Fibroblast of skin of left quadriceps (primary cell): ENCODE measurements around the gene LMO2.
A peak's percentile ranks its signal among the peaks of the same experiment; 100 is the strongest.
"Not testable (repeated sequence)": the region's sequence is repeated elsewhere in the genome, so short reads cannot be mapped to it uniquely, and the experiment has no call there.

Source experiments
- DNase-seq, 2 experiments: peaks; one replicate each; pipeline ENCODE4 v3.0.0-alpha.2; 2013; ENCODE audit warnings: low read depth in 2 of 2

Gene LMO2

DNA sequence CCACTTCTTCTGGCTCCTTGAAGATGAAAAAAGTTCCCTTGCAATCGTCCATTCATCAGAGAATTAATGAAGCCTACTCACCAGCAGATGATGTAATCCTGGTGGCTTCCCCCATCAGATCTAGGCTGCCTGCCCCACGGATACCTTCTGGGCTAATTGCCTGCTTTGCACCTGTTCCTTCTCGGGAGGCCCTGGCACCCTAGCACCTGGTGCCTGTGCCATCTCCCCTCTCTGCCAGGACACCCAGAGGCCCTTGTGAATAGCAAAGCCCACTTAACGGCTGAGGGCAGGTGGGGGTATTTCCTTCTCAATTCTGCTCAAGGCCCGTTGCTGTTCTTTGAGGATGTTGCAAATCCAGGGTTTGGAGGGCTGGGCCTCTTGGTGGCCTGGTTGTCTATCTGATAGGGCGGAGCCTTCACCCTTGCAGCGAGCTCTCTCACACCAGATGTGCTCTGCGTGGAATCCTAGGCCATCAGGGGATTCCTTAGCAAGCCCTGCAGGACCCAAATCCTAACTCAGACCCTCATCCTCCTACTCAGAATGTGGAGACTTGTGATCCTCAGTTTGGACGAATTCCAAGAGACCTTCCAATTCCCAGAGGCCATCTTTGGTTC is at the start of gene LMO2:
TSS of gene LMO2 (minus strand) at position 363 of the 614 bp plus-strand sequence. CDS start 22,360 bp downstream, outside the sequence.
- no peak for DNase-seq

DNA sequence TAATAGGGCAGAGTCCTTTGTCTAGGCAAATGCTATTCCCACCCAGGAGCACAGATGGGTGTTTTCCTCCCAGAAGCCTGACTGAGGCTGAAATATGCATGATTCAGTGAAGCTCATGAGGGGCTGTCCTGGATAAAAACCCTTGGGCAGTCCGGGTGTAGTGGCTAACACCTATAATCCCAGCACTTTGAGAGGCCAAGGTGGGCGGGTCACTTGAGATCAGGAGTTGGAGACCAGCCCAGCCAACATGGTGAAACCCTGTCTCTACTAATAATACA is 48.6 kb upstream of the LMO2 start:
- DNase-seq = no peak

GRCh38 chr11:33936725-33937604 is 45.1 kb upstream of the LMO2 start:
- DNase-seq = no peak

DNA sequence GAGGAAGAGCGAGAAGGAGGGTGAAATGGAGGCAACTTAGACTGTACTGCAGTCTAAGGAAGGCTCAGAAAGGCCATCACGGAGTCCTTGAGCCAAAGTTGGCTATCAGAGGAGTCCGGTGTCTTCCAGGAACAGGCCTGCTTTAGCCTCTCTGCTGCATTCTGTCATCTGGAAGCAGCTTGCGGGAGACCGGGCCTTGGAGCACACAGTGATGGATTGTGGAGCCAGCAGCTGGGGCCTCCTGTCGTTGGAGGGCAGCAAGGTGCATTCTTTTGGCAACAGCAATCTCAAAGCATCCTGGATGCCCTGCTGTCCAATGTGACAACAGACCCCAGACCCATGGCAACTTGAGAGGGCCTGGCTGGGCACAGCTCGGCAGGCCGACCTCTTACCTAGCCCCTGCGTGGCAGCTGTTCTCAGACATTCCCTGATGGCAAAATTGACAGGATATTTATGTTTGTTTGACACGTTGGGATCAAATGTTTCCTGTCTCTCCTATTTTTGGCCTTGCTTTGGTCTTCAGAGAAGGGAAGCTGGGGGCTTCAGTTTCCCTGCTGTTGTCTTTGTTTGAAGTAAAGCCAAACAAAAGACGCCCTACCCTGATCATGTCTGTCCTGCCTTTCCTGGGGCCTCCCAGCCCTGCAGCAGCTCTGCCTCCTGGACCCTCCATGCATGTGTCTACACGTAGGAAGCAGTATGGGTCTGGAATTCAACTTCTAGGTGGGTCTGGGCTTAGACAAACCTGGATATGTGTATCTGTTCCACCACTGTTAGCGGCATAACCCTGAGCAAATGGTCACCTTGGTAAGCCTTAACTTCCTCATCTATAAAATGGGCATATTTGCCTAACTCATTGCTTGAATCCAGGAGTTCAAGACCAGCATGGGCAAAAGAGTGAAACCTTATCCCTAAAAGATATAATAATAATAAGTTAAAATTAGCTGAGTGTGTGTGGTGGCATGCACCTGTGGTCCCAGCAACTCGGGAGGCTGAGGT is 43.9 kb upstream of the LMO2 start:
- no peak for DNase-seq

- no peak for DNase-seq
Measured at GRCh38 chr11:33935005-33935404, 43.1 kb upstream of the LMO2 start.

DNA sequence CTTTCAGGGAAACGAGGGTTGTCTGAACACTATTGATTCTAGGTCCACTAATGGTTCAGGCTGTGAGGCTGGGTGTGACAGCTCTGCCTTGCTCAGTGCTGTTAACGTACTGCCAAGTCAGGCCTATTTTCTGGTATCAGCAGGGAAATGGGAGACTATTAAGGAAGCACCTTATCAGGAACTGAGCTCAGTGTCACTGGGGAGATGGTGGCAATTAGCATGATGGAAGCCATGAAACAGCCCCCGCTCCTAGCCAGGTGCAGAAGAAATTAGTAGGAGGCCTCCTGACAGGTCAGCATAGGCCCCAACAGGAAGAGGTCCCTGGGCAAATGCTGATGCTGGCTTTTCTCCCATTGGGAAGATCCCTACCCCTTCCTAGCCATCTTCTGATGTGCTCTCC is 42.6 kb upstream of the LMO2 start:
- DNase-seq = no peak

- no peak for DNase-seq
Measured at GRCh38 chr11:33933602-33934001, 41.7 kb upstream of the LMO2 start.

DNA sequence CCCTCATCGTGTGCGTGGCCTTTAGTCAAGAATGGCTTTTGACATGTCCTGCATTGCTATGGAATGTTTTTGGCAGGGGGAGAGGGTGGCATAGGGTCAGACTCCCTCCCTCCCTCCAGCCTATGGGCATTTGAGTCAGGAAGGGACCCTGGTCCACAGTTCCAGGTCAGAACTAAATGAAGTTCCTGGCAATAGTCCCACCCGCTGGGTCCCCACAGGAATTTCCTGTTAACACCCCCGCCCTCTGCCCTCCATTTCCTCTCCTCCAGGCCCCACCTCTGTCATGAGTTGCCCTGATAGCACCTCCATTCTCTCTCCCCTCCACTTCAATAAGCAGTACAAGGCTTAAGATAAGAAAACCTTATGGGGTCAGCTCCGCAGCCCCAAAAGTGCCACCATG is 40.8 kb upstream of the LMO2 start:
- no peak for DNase-seq

- not testable (repeated sequence) for DNase-seq
Measured at GRCh38 chr11:33931739-33932366, 40.0 kb upstream of the LMO2 start.

DNA sequence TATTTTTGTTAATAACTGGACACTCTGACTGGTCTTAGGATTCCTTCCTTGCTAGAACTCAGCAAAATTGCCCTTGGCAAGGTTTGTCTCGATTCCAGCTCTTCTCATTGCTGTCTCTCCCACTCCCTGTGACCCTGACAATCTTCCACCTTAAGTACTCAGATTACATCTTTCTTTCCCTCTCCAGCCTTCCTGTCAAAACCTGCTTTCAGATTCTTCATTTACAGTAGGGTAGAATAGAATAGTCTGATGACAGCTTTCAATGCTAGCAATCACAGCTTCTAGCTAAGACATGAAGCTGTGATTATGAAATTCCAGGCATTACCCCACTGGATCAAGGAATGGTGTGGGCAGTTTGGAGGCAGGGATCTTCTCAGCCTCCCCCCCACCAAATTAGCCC is 39.2 kb upstream of the LMO2 start:
- DNase-seq = no peak

- peak; percentile 80 to 84 for DNase-seq
Measured at GRCh38 chr11:33930317-33931021, 38.6 kb upstream of the LMO2 start.

DNA sequence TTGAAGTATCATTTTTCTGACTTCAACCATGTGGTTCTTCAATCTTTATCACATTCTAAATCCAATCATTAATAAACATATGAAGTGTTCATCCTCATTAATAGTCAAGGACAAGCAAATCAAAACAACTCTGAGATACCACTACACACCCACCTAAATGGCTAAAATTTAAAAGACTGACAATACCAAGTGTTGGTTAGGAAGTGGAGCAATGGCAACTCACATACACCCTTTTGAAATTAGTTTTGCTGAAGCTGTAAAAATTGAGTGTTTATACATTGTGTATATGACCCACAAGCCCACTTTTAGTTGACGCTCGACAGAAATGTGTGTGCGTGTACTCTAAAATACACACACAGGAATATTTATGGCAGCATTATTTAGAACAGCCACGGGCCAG is 36.7 kb upstream of the LMO2 start:
- no peak for DNase-seq

- no peak for DNase-seq
Measured at GRCh38 chr11:33926671-33927552, 35.0 kb upstream of the LMO2 start.

DNA sequence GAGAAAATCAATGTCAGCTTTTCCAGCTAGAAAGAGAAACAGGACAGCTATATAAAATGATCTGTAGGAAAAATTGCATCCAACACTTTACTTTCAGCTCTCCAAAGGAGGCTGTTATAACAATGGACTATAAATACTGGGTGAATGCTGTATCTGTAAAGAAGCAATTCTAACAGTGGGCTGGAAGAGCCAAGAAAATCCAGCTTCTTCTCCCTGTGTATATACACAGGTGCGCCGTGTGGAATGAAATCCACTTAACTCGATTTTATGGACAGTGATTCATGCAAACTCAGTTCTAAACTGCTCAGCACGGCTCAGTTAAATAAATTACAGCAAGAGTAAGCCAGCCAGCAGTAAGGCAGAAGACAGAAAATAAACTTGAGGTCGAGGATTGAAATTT is 32.5 kb upstream of the LMO2 start:
- no peak for DNase-seq

DNA sequence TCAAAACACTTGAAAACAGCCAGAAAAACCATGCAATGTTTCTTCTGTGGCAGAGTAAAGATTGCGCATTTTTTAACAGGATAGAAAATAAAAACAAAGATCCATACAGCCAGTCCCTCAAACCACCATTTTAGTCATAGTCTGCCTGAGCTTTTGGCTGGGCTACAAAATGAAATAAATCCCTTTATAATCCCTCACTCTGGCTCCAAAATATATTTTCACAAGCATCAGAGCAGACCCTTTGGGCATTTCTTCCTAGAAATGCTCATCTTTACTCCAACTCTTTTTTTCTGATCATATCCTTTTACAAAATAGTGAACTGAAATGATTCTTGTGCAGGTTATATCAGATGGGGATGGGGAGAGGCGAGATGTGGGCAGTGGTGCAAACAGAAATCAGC is 31.8 kb upstream of the LMO2 start:
- no peak for DNase-seq

DNA sequence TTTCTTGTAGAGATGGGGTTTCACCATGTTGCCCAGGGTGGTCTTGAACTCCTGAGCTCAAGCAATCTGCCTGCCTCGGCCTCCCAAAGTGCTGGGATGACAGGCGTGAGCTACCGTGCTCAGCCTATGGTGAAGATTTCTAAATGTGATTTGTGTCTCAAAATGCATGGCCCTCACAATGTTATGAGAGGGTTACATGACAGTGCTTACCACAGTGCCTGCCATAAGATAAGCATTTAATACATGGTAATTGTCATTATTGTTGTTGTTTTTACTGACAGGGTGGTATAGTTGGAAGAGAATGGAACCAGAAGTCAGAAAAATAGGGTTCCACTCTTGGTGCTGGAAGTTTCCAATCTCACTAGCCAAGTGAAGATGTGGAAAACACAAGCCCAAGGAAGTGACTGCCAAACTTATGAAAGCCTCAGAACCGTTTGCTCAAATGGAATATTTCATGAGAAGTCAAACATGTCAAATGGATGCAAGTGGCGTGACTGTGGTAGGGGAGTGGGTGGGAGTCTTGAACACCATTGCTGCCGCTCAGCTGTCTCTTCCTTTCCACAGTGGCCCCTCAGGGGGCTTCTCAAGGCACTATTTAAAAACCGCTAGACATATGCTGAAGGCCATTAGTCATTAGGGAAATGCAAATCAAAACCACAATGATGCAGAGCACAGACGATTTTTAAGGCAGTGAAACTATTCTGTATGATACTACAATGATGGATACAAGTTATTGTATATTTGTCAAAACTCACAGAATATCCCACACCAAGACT is 29.1 kb upstream of the LMO2 start:
- peak; percentile 65 to 68 for DNase-seq

- DNase-seq = no peak
Measured at GRCh38 chr11:33919645-33920044, 27.8 kb upstream of the LMO2 start.

- DNase-seq = not testable (repeated sequence)
Measured at GRCh38 chr11:33917402-33917801, 25.5 kb upstream of the LMO2 start.

- DNase-seq = no peak
Measured at GRCh38 chr11:33916736-33917135, 24.9 kb upstream of the LMO2 start.
